Measurements from ENCODE around the gene MAB21L3.

Gene MAB21L3

DNA sequence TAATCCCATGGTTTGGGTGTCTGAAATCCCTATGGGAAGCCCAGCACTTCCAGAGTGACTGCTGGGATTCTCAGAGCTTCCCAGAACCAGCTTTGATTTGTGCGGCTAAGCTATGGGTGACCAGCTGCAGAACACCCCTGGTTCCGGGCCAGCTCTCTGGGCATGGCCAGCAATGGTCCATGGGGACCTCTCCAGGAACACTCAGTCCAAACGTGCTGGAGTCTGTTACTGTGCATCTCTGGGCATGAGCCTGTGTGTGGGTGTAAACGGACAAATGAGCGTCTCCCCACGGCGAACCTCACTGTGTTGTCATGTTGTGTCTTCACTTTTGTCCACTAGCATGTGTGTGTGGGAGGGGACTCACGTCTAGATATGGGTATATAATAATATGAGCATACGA is 54.4 kb downstream of the MAB21L3 start:
- no peak for DNase-seq (ENCODE audit: low spot score)

DNA sequence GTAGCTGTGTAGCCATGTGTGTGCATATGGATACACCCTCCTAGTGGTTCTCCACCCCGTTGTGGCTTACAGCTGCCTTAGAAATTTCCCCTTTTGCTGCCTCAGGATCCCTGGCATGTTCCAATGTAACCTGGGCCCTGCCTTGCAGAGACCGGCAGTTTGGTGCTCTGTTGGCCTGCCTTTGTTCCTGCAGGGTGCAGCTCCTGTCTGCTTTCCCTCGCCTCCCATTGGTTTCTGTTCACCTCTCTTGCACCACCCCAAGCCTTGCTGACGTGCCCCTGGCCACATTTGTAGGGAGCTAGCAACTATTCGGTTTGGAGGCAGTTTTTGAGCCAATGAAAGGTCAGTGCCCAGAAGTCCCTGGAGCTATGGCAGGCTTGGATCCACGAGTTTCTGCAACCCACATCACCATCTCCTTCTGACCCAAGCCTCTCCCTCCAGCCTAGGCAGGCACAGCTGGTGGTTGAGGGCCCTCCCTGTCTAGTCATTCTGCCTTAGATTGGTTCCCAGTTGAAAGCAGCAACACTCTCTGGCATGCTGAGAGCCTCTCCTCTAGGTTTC is 54.9 kb downstream of the MAB21L3 start:
- no peak for DNase-seq (ENCODE audit: low spot score)

DNA sequence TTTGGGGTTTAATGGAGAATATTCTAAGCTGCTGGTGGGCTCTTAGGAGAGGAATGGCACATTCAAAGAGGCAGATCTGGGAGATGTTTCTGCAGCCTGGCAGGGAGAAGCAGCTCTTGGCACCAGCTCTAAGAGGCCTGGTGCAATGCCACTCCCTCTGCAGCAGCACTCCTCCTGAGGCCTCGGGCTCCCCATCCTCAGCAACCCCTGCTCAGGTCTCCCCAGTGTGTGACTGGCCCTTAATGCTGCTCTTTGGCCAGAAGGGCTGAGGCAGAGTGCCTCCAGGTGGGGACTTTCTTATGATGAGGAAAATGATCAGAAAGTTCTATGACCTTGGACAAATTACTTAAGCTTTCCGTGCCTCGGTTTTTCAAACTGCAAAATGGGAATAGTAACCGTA is 55.5 kb downstream of the MAB21L3 start:
- DNase-seq (ENCODE audit: low spot score), result no peak

DNA sequence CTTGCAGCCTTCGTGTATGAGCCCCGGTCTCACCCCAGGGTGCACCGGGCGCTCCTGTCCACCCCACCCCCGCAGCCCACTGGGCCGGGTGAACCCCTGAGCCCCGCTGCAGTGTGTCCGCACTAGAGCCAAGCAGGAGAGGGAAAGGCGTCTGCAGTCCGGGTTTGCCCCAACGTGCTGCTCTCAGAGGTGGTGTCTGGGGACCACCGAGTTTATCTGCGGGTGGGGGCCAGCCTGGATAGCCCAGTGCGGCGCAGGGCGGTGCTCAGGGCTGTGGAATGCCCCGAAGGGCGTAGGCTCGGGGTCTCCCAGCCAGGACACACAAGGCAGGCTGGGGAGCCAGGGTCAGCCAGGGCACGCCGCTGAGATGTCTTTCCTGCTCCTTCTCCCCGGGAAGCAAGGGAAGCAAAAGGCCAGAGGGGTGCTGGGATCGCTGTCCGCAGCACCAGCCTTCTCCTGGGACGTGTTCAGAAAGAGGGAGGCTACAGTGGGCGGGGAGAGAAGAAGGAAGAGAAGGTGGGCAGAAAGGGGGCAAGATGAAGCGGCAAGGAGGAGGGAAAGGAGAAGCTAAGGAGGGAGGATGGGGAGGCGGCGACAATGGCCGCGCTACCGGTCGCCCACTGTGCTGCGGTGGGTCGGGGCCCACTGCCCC is 56.6 kb downstream of the MAB21L3 start:
- no peak for DNase-seq (ENCODE audit: low spot score)

DNA sequence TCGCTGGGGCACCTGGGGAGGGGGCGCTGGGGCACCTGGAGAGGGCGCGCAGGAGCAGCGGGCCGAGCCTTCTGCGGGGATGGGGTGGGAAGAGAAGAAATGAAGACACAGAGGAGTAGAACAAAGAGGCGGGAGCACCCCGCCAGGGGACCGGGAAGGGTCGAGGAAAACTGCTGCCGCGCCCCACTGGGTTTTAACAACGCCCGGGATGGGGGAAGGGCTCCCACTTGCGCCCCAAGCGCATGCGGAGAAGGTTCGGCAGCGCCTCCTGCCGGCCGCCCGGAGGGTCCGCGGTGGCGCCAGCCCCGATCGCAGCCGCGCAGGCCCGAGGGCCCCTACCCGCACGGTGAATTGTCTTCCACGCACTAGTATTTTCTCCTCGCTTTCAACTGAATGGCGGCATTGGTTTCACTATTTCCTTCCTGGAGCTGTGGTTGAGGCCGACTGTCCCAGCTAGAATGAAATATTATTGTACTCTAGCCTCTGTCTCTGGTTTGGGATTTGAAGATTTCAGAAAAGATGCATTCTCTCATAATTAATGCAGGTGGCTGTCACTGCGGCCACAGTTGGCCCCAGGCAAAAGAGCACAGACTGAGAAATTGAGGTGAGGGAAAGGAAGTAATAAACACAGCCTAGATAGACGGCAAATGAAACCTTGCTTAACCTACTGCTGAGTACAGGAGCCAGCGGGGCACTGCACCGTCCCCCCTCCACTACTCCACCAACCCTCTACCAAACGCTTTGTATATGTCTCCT is 57.3 kb downstream of the MAB21L3 start:
- peak; percentile 54 for DNase-seq (ENCODE audit: low spot score)

DNA sequence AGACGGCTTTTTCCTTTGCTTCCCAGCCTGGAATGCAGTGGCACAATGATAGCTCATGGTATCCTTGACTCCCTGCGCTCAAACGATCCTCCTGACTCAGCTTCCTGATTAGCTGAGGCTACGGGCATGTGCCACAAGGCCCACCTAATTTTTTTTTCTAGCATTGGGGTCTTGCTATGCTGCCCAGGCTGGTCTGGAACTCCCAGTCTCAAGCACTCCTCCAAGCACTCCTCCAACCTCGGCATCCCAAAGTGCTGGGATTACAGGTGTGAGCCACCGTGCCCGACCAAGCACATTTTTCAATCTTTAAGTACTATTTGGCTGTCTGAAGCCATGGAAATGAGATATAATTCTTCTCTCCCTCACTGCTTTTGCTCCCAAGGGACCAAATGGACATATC is 58.7 kb downstream of the MAB21L3 start:
- no peak for DNase-seq (ENCODE audit: low spot score)

DNA sequence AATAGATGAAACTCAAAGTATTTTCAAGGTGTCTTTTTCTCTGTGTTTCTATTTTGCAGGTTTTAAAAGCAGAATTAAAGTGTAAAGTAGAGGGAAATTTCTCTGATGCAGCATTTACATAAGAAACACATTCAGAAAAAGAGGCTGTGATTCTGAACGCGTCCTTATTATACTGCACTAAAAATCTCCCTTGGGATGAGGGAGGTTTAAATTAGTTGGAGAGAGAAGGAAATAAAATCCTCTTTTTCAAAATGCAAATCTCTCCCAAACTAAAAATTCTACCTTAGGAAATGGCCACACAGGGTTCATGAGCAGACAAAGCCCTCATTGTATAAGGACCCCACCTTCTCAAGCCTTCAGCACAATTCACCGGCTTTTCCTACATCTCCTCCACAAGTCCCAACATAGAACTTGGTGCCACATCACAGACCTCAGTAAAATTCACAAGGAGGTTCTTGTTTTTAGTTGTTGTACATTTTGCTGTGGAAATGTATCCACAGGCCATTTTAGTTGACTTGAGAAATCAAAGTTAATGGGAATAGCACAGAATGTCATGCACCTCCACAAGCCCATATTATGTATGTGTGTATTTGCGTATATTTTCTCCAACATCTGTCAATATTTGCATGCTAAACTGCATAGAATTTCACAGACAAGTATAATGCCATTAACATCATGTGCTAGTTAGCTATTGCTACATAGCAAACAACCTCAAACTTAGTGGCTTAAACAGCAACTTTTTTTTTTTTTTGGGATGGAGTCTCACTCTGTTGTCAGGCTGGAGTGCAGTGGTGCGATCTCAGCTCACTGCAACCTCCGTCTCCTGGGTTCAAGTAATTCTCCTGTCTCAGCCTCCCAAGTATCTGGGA is 59.8 kb downstream of the MAB21L3 start:
- DNase-seq (ENCODE audit: low spot score), result no peak

DNA sequence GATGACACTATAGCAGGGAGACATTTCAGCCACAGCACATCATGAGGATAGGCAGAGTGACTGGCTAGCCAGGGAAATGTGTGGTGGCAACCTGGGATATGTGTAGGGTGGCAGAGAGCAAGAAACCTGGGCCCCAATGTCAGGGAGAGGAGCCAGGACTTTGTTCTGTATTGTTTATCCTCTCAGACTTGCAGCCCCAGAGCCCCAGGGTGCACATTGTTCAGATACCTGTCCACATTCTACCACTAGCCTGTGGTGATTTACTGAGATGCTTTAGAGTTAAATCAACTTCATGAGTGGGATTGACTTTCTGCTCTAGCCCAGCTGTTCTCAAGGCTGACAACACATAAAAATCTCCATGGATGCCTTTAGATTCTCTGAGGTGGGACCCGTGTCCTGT is 61.5 kb downstream of the MAB21L3 start:
- DNase-seq (ENCODE audit: low spot score), result no peak

DNA sequence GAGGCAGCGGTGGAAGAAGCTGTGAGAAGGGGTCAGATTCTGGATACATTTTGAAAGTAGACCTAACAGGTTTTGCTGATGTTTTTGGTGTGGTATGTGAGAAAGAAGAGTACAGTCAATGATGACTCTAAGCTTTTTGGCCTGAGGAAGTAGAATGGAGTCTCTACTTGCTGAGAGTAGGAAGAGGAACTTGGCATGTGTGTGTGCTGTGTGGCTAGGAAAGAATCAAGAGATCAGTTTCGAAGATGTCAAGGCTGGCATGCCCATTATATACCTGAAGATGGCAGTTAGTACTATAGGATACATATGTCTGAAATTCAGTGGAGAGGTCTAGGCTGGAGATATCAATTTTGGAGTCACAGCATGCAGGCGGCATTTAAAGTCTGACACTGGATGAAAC is 64.4 kb downstream of the MAB21L3 start:
- no peak for DNase-seq (ENCODE audit: low spot score)

DNA sequence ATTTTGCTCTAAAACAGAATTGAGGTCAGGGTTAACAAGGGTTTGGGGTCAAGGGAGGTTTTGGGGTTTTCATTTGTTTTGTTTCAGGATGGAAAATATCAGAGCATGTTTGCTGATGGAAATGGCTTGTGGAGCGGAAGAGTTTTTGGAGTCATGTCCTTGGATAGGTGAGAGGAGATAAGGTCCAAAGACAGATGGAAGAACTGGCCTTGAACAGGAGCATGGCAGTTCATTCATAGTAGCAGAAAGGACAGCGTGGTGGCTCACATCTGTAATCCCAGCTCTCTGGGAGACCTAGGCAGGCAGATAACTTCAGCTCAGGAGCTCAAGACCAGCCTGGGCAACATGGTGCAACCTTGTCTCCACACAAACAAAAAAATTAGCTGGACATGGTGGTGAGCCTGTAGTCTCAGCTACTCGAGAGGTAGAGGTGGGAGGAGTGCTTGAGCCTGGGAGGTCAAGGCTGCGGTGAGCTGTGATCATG is 65.1 kb downstream of the MAB21L3 start:
- DNase-seq (ENCODE audit: low spot score), result no peak

DNA sequence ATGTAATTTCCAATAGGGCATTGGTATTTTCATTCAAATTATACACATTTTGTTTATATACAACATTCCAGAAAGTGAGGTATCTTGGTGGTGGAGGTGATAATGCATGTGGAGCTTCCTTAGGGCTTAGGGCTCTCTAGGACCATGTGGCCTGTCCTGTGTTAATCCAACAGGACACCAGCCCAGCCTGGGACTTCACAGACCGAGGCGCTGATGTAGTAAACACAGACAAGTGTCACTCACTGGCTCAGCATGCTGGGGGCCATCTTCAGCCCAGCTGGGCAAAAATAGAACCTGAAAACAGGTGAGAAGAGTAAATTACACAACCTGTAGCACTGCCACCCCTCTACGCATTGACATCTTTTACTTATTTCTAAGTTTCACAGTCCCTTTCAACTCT is 66.7 kb downstream of the MAB21L3 start:
- DNase-seq (ENCODE audit: low spot score), result no peak

DNA sequence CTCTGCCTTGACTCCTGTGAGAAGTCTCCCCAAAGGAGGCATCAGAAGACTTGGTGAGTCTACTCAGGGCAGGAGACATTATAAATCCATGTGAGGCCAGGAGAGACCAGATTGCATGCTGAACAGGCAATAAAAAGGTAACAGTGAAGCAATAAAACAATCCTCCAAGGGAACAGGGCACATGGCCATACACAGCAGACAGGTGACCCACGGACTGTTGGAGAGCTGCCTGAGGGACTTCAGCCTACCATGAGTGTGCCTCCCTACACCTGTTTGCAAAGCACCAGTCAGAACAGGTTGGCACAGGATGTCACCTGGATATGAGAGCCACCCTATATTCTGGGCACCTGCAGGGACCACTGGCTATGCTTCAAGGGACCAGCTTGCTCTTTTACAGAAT is 67.6 kb downstream of the MAB21L3 start:
- no peak for DNase-seq (ENCODE audit: low spot score)

DNA sequence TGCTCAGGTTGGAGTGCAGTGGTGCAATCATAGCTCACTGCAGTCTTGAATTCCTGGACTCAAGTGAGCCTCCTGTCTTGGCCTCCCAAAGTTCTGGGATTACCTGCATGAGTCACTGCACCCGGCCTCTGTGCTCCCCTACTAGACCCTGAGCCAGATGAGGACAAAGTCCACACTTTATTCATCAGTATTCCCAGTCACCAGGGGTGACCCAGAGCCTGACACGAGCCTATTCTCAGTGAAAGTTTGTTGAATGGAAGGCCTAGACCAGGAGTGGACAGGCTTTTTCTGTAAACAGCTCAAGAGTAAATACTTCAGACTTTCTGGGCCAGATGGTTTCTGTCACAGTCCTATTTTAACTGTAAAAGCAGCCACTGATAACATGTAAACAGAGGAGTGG is 68.2 kb downstream of the MAB21L3 start:
- no peak for DNase-seq (ENCODE audit: low spot score)

DNA sequence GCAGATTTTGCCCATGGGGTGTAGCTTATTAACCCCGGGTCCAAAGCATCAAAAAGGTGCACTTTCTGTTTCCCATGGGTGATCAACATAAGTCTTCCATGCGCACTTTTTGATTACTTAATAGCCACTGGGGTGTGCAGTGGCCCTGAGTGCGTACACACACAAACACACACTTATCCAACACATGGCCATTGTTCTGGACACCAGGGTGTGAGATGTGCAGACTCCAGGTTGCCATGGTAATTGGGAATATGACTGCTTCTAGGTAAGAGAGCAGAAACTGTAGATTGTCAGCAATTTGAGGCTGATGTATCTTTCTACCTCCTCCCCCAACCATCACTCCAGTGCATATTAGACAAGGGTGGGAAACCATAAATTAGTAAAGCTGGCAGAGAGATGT is 68.8 kb downstream of the MAB21L3 start:
- no peak for DNase-seq (ENCODE audit: low spot score)

DNA sequence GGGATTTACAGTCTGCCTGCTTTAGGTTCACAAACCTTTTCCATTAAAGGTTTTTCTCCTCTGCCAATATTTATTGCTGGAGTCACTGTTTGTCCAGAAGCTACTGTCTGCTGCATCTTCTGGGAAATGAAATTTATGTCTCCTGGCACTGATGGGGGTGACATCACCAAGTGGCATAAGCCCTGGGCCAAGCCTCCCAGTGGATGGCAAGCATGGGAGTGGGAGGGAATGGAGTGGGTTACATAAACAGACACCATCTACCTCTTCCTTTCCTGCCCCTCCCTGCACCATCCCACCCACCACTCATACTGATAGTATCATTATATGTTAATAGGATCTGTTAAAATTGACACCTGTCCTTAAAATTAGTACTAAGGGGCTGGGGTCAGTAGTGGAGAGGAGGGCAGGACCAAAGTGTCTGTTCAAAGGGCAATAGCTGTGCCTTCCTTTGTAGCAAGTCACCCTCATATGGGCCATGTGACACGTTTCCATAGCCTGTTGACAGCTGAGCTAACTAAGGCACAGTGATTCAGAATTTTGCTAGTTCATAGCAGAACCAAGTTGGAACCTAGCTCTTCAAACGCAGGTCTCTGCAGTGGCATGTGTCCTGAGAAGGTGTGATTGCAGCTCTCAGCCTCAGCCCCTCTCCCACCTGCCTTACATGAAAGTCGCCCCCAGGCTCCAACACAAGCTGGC is 71.0 kb downstream of the MAB21L3 start:
- no peak for DNase-seq (ENCODE audit: low spot score)

All from pons (tissue), 1 donor.